HepG2 (cell line): Measurements from ENCODE around the gene ZC3H7B. TPM values are rescaled to one million over a fixed set of nuclear protein-coding genes. Genes with fewer than 3 reads are reported as not detected.

Experiments used
- ATAC-seq: fragments of 200-7000 bp; cut with Tn5 transposase; 3 replicates; pipeline ENCODE4 v1.9.1; 2020; ENCODE audit warnings: mild to moderate bottlenecking, moderate library complexity
- BruUV-seq: library from RNA; stranded (reverse); fragments of 400-500 nt; replicated peaks from 2 replicates; lab custom pipeline; 2021; lab: Mats Ljungman, UMichigan
- CTCF ChIA-PET: fragments of 300-600 bp; formaldehyde crosslinking; extraction: SDS; loops from one replicate; lab custom pipeline; 2021; ENCODE audit warnings: low total read pairs, inconsistent platforms, low intra/inter-chr PET ratio; lab: Yijun Ruan, JAX
- POLR2A ChIA-PET: fragments of 350-600 bp; sonication (Branson Sonifier 250); formaldehyde crosslinking; loops from one replicate; lab custom pipeline; 2020; ENCODE audit warnings: antibody characterized with exemption, inconsistent platforms; lab: Yijun Ruan, JAX
- DNase-seq: peaks from one replicate; pipeline ENCODE4 v3.0.0-alpha.2; 2015; ENCODE audit warnings: low spot score
- FAIRE-seq: peaks from 3 replicates; lab custom pipeline; 2011; peaks lifted over from hg19 to GRCh38; lab: Jason Lieb, UNC
- H2AFZ ChIP-seq: one replicate; pipeline ENCODE4 v1.6.1; 2011; ENCODE audit warnings: low read length, inconsistent platforms
- H3K27ac ChIP-seq: fragments of 300-600 bp; 3 replicates; pipeline ENCODE4 v1.8.0; 2011; ENCODE audit warnings: mixed run types, mild to moderate bottlenecking, mixed read lengths, low read length, inconsistent platforms; ENCODE audit not compliant: insufficient read depth; ENCODE audit errors: extremely low read length
- H3K27me3 ChIP-seq, 2 experiments: fragments of 200-600 bp in 1 of 2; 2 replicates in 1 of 2; 3 replicates in 1 of 2; pipeline versions ENCODE4 v1.6.0 to v1.8.0; 2011; ENCODE audit warnings: low read length in 2 of 2, mild to moderate bottlenecking in 2 of 2, moderate library complexity in 2 of 2, inconsistent platforms in 1 of 2; ENCODE audit not compliant: insufficient read depth in 2 of 2, control insufficient read depth in 1 of 2
- H3K36me3 ChIP-seq, 2 experiments: fragments of 200-600 bp in 1 of 2; replicated peaks in 1 of 2; 2 replicates in 1 of 2; 3 replicates in 1 of 2; pipeline versions ENCODE4 v1.5.1 to v1.8.0; 2011; ENCODE audit warnings: low read length in 2 of 2, inconsistent platforms in 1 of 2; ENCODE audit not compliant: insufficient read depth in 2 of 2, control insufficient read depth in 1 of 2
- H3K4me1 ChIP-seq: 2 replicates; pipeline ENCODE4 v1.5.1; 2012; ENCODE audit warnings: low read length, inconsistent platforms; ENCODE audit not compliant: insufficient read depth
- H3K4me2 ChIP-seq: 2 replicates; pipeline ENCODE4 v1.6.0; 2011; ENCODE audit warnings: low read depth, low read length, inconsistent platforms
- H3K4me3 ChIP-seq, 3 experiments: fragments of 200-600 bp in 1 of 3; sonication (generic), shearing (Covaris generic) in 1 of 3; replicated peaks in 1 of 3; 2 replicates each; pipeline ENCODE4 v1.5.1; 2011 to 2016; ENCODE audit warnings: low read length in 3 of 3, inconsistent platforms in 2 of 3, low read depth in 2 of 3, mild to moderate bottlenecking in 2 of 3, control low read depth in 1 of 3, mixed read lengths in 1 of 3; ENCODE audit not compliant: insufficient read depth in 1 of 3
- H3K79me2 ChIP-seq: one replicate; pipeline ENCODE4 v1.6.1; 2011; ENCODE audit warnings: low read length, inconsistent platforms; ENCODE audit not compliant: insufficient read depth
- H3K9ac ChIP-seq: 2 replicates; pipeline ENCODE4 v1.6.0; 2011; ENCODE audit warnings: mild to moderate bottlenecking, low read depth, low read length, inconsistent platforms; ENCODE audit not compliant: insufficient read depth
- H3K9me3 ChIP-seq: 2 replicates; pipeline ENCODE4 v1.5.1; 2012; ENCODE audit warnings: mild to moderate bottlenecking, low read length
- H4K20me1 ChIP-seq: 2 replicates; pipeline ENCODE4 v1.6.0; 2011; ENCODE audit warnings: inconsistent platforms, mild to moderate bottlenecking, low read length, moderate library complexity; ENCODE audit not compliant: insufficient read depth
- ATRX ChIP-seq: sonication (generic); formaldehyde crosslinking; IDR thresholded peaks from 2 replicates; pipeline ENCODE4 v1.4.0; 2020; ENCODE audit warnings: missing genetic modification reagents, borderline replicate concordance
- ETV5 ChIP-seq: IDR thresholded peaks from 2 replicates; pipeline ENCODE4 v1.6.1; 2018; ENCODE audit warnings: missing biosample characterization, missing genetic modification reagents, inconsistent platforms, borderline replicate concordance
- FLYWCH1 ChIP-seq: sonication (generic); formaldehyde crosslinking; IDR thresholded peaks from 2 replicates; pipeline ENCODE4 v1.8.1; 2023; ENCODE audit warnings: mild to moderate bottlenecking, missing genetic modification reagents
- HNRNPH1 ChIP-seq: fragments of 200-400 bp; formaldehyde crosslinking; optimal IDR thresholded peaks from 2 replicates; pipeline ENCODE3; 2017; ENCODE audit warnings: mild to moderate bottlenecking, low read depth, low read length
- HNRNPK ChIP-seq: fragments of 200-400 bp; formaldehyde crosslinking; IDR thresholded peaks from 2 replicates; pipeline ENCODE4 v1.6.1; 2018; ENCODE audit warnings: low read length, low read depth, moderate library complexity, mild to moderate bottlenecking; ENCODE audit not compliant: poor library complexity, severe bottlenecking
- MYNN ChIP-seq: sonication (generic); formaldehyde crosslinking; IDR thresholded peaks from 2 replicates; pipeline ENCODE4 v1.4.0; 2020; ENCODE audit warnings: mild to moderate bottlenecking, low read depth, missing genetic modification reagents
- NFYC ChIP-seq: IDR thresholded peaks from 2 replicates; pipeline ENCODE4 v1.6.1; 2016; ENCODE audit warnings: missing genetic modification reagents, missing compliant biosample characterization
- SOX6 ChIP-seq, 2 experiments: fragments of 450-650 bp in 1 of 2; sonication (generic) in 1 of 2; formaldehyde crosslinking in 1 of 2; IDR thresholded peaks; 2 replicates each; pipeline versions ENCODE4 v1.4.0 to v1.6.1; 2017 to 2020; ENCODE audit warnings: antibody characterized with exemption in 1 of 2, mild to moderate bottlenecking in 1 of 2, missing genetic modification reagents in 1 of 2
- YEATS2 ChIP-seq: sonication (generic); formaldehyde crosslinking; IDR thresholded peaks from 2 replicates; pipeline ENCODE4 v1.4.0; 2020; ENCODE audit warnings: missing genetic modification reagents, borderline replicate concordance
- ZNF30 ChIP-seq: sonication (generic); formaldehyde crosslinking; IDR thresholded peaks from 2 replicates; pipeline ENCODE4 v1.5.0; 2020; ENCODE audit warnings: mild to moderate bottlenecking, missing genetic modification reagents
- ZNF414 ChIP-seq: sonication (generic); formaldehyde crosslinking; IDR thresholded peaks from 2 replicates; pipeline ENCODE4 v1.5.0; 2020; ENCODE audit warnings: missing genetic modification reagents
- ZNF431 ChIP-seq: sonication (generic); formaldehyde crosslinking; IDR thresholded peaks from 2 replicates; pipeline ENCODE4 v1.9.0; 2022; ENCODE audit warnings: missing genetic modification reagents, low read depth, mild to moderate bottlenecking, borderline replicate concordance
- ZNF770 ChIP-seq: sonication (generic); formaldehyde crosslinking; IDR thresholded peaks from 2 replicates; pipeline ENCODE4 v1.5.0; 2020; ENCODE audit warnings: mild to moderate bottlenecking, missing genetic modification reagents
- ZNF891 ChIP-seq: sonication (generic); formaldehyde crosslinking; IDR thresholded peaks from 2 replicates; pipeline ENCODE4 v1.5.0; 2020; ENCODE audit warnings: mild to moderate bottlenecking, missing genetic modification reagents
- WGBS: methylation state at CpG from one replicate; pipeline ENCODE4 v1.1.6; 2017; ENCODE audit warnings: low lambda C conversion rate; 5-methylcytosine and 5-hydroxymethylcytosine counted together
- in situ Hi-C: cut with HindIII; loops from 2 replicates; pipeline ENCODE4 v1.10.0; 2017; ENCODE audit warnings: low pct_unique_long_range_greater_than_20kb; ENCODE audit not compliant: extremely low pct_ligation_motif_present
- intact Hi-C: fragments of 100-400 bp; cut with micrococcal nuclease; formaldehyde crosslinking; loops from one replicate; pipeline ENCODE4 v1.10.0; 2022; ENCODE audit not compliant: unreplicated experiment
- polyA plus RNA-seq, 8 experiments: library from polyadenylated mRNA; depleted of rRNA in 3 of 8; stranded (reverse) in 7 of 8; unstranded in 1 of 8; fragments of >200 nt; fragmentation: Illumina TruSeq in 4 of 8; extraction: Trizol in 4 of 8; gene quantifications; 2 replicates each; pipeline versions ENCODE4 v1.2.1 to v1.2.3, GENCODE V29; 2011 to 2016; ENCODE audit warnings: low read depth in 4 of 8, missing spikeins in 1 of 8, mixed read lengths in 1 of 8; ENCODE audit not compliant: insufficient read depth in 1 of 8
- total RNA-seq, 5 experiments: library from RNA; depleted of rRNA; stranded (reverse); fragments of >200 nt; fragmentation: Illumina TruSeq; extraction: Trizol; gene quantifications; 2 replicates each; pipeline ENCODE4 v1.2.3, GENCODE V29; 2016; ENCODE audit warnings: low read depth in 1 of 5
- TF ChIP-seq, protein P1 (sequence below): sonication (generic); formaldehyde crosslinking; IDR thresholded peaks from 2 replicates; pipeline ENCODE4 v1.4.0; 2020; ENCODE audit warnings: missing genetic modification reagents, borderline replicate concordance
- TF ChIP-seq, protein P2 (sequence below): sonication (generic); formaldehyde crosslinking; IDR thresholded peaks from 2 replicates; pipeline ENCODE4 v1.5.0; 2020; ENCODE audit warnings: mild to moderate bottlenecking, missing genetic modification reagents
- TF ChIP-seq, protein P3 (sequence below): sonication (generic); formaldehyde crosslinking; IDR thresholded peaks from 2 replicates; pipeline ENCODE4 v1.4.0; 2020; ENCODE audit warnings: mild to moderate bottlenecking, low read depth, missing genetic modification reagents

ZC3H7B gene
- total and polyA plus RNA-seq, 2 of the 13 experiments (the other 11 are each of a cell fraction or from before 2014, with no cell fraction given): 26.4 to 37.2 TPM

DNA sequence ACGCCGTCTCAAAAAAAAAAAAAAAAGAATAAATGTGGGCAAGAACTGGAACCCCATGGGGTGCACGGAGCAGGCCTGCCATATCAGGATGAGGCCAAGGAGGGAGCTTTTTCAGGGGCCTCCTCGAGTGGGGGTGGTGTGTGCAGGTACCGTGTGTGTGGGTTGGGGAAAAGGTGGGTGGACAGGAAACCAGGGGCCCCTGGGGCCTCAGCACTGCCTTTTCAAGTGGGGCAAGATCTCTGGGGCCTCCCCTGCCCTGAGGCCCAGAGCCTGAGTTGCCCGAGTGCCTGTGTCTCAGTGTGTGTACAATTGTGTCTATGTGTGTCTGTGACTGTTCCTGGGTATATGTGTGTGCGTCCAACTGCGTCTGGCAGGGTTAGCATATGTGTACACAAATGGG, 104.3 kb downstream of the ZC3H7B start:
- H3K9me3 ChIP-seq: no peaks in the 10 kb centered on the region
- no peaks in the 10 kb centered on the region for H3K79me2 ChIP-seq
- H3K4me2 ChIP-seq: no peak overlapping the region
- ChIA-PET CTCF (no interaction called here), POLR2A (no interaction called here)
- H4K20me1 ChIP-seq: no peaks in the 10 kb centered on the region
- BruUV-seq: no TSS peak
- H2AFZ ChIP-seq: no peak overlapping the region
- DNase-seq: no peak
- no peak overlapping the region for H3K27ac ChIP-seq
- H3K36me3 ChIP-seq: no peaks in the 10 kb centered on the region
- intact Hi-C loops: no loop called here
- in situ Hi-C loops: no loop called here
- H3K9ac ChIP-seq: no peak overlapping the region
- peaks cover 0 to 1% of the 10 kb centered on the region in 2 experiments; a peak in 1 of 5 replicates for H3K27me3 ChIP-seq
- peaks cover 44% of the 10 kb centered on the region for H3K4me1 ChIP-seq
- no peak for ATAC-seq
- no peak overlapping the region for H3K4me3 ChIP-seq
- 58% methylated on average over 7 of the region's 8 CpGs for WGBS
- TF ChIP-seq NFYC (CRISPR knock-in tag) (no peak), ZNF414 (no peak), SOX6 (IDR thresholded peaks at IDR 0.05) (no peak), SOX6 (CRISPR knock-in tag; IDR thresholded peaks at IDR 0.05) (no peak), ZNF30 (no peak), ZNF770 (no peak), ZNF431 (no peak), MYNN (no peak), HNRNPH1 (no peak), ETV5 (CRISPR knock-in tag) (no peak), ATRX (CRISPR knock-in tag) (no peak), YEATS2 (CRISPR knock-in tag) (no peak), FLYWCH1 (CRISPR knock-in tag) (no peak), HNRNPK (no peak), ZNF891 (CRISPR knock-in tag) (no peak)
- TF ChIP-seq, protein P1, sequence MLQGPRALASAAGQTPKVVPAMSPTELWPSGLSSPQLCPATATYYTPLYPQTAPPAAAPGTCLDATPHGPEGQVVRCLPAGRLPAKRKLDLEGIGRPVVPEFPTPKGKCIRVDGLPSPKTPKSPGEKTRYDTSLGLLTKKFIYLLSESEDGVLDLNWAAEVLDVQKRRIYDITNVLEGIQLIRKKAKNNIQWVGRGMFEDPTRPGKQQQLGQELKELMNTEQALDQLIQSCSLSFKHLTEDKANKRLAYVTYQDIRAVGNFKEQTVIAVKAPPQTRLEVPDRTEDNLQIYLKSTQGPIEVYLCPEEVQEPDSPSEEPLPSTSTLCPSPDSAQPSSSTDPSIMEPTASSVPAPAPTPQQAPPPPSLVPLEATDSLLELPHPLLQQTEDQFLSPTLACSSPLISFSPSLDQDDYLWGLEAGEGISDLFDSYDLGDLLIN (CRISPR knock-in tag): no peak
- TF ChIP-seq, protein P2, sequence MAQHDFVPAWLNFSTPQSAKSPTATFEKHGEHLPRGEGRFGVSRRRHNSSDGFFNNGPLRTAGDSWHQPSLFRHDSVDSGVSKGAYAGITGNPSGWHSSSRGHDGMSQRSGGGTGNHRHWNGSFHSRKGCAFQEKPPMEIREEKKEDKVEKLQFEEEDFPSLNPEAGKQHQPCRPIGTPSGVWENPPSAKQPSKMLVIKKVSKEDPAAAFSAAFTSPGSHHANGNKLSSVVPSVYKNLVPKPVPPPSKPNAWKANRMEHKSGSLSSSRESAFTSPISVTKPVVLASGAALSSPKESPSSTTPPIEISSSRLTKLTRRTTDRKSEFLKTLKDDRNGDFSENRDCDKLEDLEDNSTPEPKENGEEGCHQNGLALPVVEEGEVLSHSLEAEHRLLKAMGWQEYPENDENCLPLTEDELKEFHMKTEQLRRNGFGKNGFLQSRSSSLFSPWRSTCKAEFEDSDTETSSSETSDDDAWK (CRISPR knock-in tag): no peak
- TF ChIP-seq, protein P3, sequence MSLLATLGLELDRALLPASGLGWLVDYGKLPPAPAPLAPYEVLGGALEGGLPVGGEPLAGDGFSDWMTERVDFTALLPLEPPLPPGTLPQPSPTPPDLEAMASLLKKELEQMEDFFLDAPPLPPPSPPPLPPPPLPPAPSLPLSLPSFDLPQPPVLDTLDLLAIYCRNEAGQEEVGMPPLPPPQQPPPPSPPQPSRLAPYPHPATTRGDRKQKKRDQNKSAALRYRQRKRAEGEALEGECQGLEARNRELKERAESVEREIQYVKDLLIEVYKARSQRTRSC (CRISPR knock-in tag): no peak
- FAIRE-seq: no peak
